PC-3 (cell line): Measurements from ENCODE around the gene SLC22A4. TPM values are rescaled to one million over a fixed set of nuclear protein-coding genes. Genes with fewer than 3 reads are reported as not detected.

ENCODE experiments used
- ATAC-seq: fragments of 200-7000 bp; cut with Tn5 transposase; 2 replicates; pipeline ENCODE4 v1.9.1; 2020; ENCODE audit warnings: mild to moderate bottlenecking, moderate library complexity
- BruUV-seq: library from RNA; stranded (reverse); fragments of 400-500 nt; replicated peaks from 2 replicates; lab custom pipeline; 2021; lab: Mats Ljungman, UMichigan
- CTCF ChIA-PET: fragments of 300-600 bp; sonication (Branson Sonifier 250); formaldehyde crosslinking; loops from one replicate; lab custom pipeline; 2022; ENCODE audit warnings: antibody characterized with exemption; lab: Charles Lee
- POLR2A ChIA-PET: fragments of 300-600 bp; sonication (Branson Sonifier 250); formaldehyde crosslinking; loops from one replicate; lab custom pipeline; 2022; ENCODE audit warnings: antibody characterized with exemption; ENCODE audit not compliant: unreplicated experiment; lab: Charles Lee
- DNase-seq: peaks from one replicate; pipeline ENCODE4 v3.0.0-alpha.2; 2015
- H2AFZ ChIP-seq: fragments of 300-600 bp; sonication (generic); 2 replicates; pipeline ENCODE4 v1.6.0; 2016; ENCODE audit warnings: antibody characterized with exemption, low read length
- H3F3A ChIP-seq: fragments of 300-600 bp; sonication (generic); one replicate; pipeline ENCODE4 v1.6.0; 2017; ENCODE audit warnings: antibody characterized with exemption, low read length, control low read depth, mild to moderate bottlenecking; ENCODE audit not compliant: unreplicated experiment
- H3K27ac ChIP-seq: fragments of 300-600 bp; sonication (generic); 2 replicates; pipeline ENCODE4 v1.5.1; 2016; ENCODE audit warnings: mild to moderate bottlenecking, low read length
- H3K27me3 ChIP-seq: fragments of 300-600 bp; sonication (generic); 2 replicates; pipeline ENCODE4 v1.6.1; 2016; ENCODE audit warnings: low read length, mixed read lengths
- H3K36me3 ChIP-seq: fragments of 300-600 bp; sonication (generic); 2 replicates; pipeline ENCODE4 v1.6.1; 2016; ENCODE audit warnings: low read depth, mixed run types, low read length, mixed read lengths
- H3K4me1 ChIP-seq: fragments of 300-600 bp; sonication (generic); 2 replicates; pipeline ENCODE4 v1.5.1; 2016; ENCODE audit warnings: low read length; ENCODE audit not compliant: insufficient read depth
- H3K4me2 ChIP-seq: fragments of 300-600 bp; sonication (generic); 2 replicates; pipeline ENCODE4 v1.6.0; 2016; ENCODE audit warnings: low read length
- H3K4me3 ChIP-seq: fragments of 300-600 bp; sonication (generic); 2 replicates; pipeline ENCODE4 v1.5.1; 2016; ENCODE audit warnings: mild to moderate bottlenecking, low read length, mixed read lengths
- H3K79me2 ChIP-seq: fragments of 300-600 bp; sonication (generic); 2 replicates; pipeline ENCODE4 v1.6.1; 2017; ENCODE audit warnings: low read length, mixed read lengths
- H3K9ac ChIP-seq: fragments of 300-600 bp; sonication (generic); 2 replicates; pipeline ENCODE4 v1.6.0; 2016; ENCODE audit warnings: mild to moderate bottlenecking, low read length
- H3K9me2 ChIP-seq: fragments of 300-600 bp; sonication (generic); replicated peaks from 2 replicates; pipeline ENCODE4 v1.6.1; 2016; ENCODE audit warnings: mixed run types, low read length, mixed read lengths
- H3K9me3 ChIP-seq: fragments of 300-600 bp; sonication (generic); 2 replicates; pipeline ENCODE4 v1.6.1; 2016; ENCODE audit warnings: low read length, mixed read lengths
- H4K20me1 ChIP-seq: fragments of 300-600 bp; sonication (generic); 2 replicates; pipeline ENCODE4 v1.6.1; 2016; ENCODE audit warnings: low read length, mixed read lengths
- EZH2 ChIP-seq: fragments of 300-600 bp; sonication (generic); IDR thresholded peaks from one replicate; pipeline ENCODE4 v1.6.1; 2017; ENCODE audit warnings: antibody characterized with exemption, mild to moderate bottlenecking, low read length; ENCODE audit not compliant: unreplicated experiment
- EZH2phosphoT487 ChIP-seq: fragments of 300-600 bp; sonication (generic); IDR thresholded peaks from 2 replicates; pipeline ENCODE4 v1.6.1; 2018; ENCODE audit warnings: mild to moderate bottlenecking, antibody characterized with exemption, low read length, borderline replicate concordance
- intact Hi-C: fragments of 100-400 bp; cut with micrococcal nuclease; formaldehyde crosslinking; loops from 2 replicates; pipeline ENCODE4 v1.9.0; 2023
- total RNA-seq: library from RNA; depleted of rRNA; stranded (reverse); fragments of >200 nt; gene quantifications from 2 replicates; pipeline ENCODE4 v1.2.3, GENCODE V29; 2014
- TF ChIP-seq, protein P1 (sequence below): fragments of 300-600 bp; sonication (generic); conservative IDR thresholded peaks from 2 replicates; pipeline ENCODE4 v1.5.1; 2017; ENCODE audit warnings: antibody characterized with exemption, low read depth, mild to moderate bottlenecking, low read length

Gene SLC22A4
- total RNA-seq, 1 experiment from 2014 or later: 3.4 TPM

DNA sequence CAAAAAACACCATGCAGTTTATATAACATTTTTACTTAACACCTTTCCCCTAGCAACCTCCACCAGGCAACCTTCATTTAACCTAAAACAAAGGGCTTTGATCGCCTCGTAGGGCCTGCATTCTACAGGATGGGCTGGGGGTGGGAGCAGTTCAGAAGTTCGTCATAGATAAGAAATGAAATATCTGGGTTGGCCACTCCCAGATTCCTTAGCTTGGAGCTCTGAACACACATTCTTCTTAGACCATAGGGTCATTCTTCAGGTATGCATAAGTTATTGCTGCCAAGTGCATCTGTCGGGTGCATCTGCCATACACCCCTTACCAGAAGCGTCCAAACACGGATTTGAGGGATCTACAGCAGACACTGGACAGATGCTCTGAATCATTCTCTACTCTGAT lies 71.0 kb downstream of the SLC22A4 start:
- no peaks in the 10 kb centered on the region for H3K36me3 ChIP-seq
- no peaks in the 10 kb centered on the region for H3K9me2 ChIP-seq
- H3K4me3 ChIP-seq: no peak overlapping the region
- no peaks in the 10 kb centered on the region for H4K20me1 ChIP-seq
- no peaks in the 10 kb centered on the region for H3K27me3 ChIP-seq
- ChIA-PET CTCF (no interaction called here), POLR2A (interaction anchor here (0.6 kb wide), 1 partner anchor 312 kb away, joined by 3 read pairs; no protein-coding TSS in a partner anchor)
- peaks cover 5% of the 10 kb centered on the region for H3F3A ChIP-seq
- TF ChIP-seq EZH2phosphoT487 (no peak), EZH2 (no peak)
- no TSS peak for BruUV-seq
- peaks cover 10% of the 10 kb centered on the region for H3K79me2 ChIP-seq
- ATAC-seq (peak; percentile 4), DNase-seq (peak; percentile 74)
- H3K9me3 ChIP-seq: no peaks in the 10 kb centered on the region
- intact Hi-C loops: no loop called here
- H2AFZ ChIP-seq: no peak overlapping the region
- H3K4me1 ChIP-seq: peaks cover 39% of the 10 kb centered on the region
- H3K27ac ChIP-seq: peak overlapping the region; percentile 44
- no peak overlapping the region for H3K9ac ChIP-seq
- peak overlapping the region; percentile 37; the same call in 1 of the 2 replicates for H3K4me2 ChIP-seq

DNA sequence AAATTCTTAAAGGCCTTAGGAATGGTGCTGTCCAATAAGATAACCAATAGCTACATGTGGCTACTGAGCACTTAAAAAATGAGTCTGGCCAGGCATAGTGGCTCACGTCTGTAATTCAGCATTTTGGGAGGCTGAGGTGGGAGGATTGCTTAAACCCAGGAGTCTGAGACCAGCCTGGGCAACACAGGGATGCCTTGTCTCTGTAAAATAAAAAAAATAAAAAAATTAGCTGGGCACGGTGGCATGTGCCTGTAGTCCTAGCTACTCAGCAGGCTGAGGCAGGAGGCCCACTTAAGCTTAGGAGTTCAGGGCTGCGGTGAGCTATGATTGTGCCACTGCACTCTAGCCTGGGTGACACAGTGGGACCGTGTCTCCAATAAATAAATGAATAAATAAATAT lies 74.0 kb downstream of the SLC22A4 start:
- POLR2A ChIA-PET: no interaction called here
- no peak overlapping the region for H3K27ac ChIP-seq
- no TSS peak for BruUV-seq
- no peak overlapping the region for H3K4me2 ChIP-seq
- no peak overlapping the region for H3K4me3 ChIP-seq
- TF ChIP-seq EZH2: no peak
- TF ChIP-seq, protein P1, sequence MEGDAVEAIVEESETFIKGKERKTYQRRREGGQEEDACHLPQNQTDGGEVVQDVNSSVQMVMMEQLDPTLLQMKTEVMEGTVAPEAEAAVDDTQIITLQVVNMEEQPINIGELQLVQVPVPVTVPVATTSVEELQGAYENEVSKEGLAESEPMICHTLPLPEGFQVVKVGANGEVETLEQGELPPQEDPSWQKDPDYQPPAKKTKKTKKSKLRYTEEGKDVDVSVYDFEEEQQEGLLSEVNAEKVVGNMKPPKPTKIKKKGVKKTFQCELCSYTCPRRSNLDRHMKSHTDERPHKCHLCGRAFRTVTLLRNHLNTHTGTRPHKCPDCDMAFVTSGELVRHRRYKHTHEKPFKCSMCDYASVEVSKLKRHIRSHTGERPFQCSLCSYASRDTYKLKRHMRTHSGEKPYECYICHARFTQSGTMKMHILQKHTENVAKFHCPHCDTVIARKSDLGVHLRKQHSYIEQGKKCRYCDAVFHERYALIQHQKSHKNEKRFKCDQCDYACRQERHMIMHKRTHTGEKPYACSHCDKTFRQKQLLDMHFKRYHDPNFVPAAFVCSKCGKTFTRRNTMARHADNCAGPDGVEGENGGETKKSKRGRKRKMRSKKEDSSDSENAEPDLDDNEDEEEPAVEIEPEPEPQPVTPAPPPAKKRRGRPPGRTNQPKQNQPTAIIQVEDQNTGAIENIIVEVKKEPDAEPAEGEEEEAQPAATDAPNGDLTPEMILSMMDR: no peak
- no peak for TF ChIP-seq EZH2phosphoT487
- H2AFZ ChIP-seq: no peak overlapping the region
- H3K9me3 ChIP-seq: no peaks in the 10 kb centered on the region
- H3K9ac ChIP-seq: no peak overlapping the region
- no peak for ATAC-seq
- H3K79me2 ChIP-seq: peaks cover 40% of the 10 kb centered on the region
- intact Hi-C loops: no loop called here
- peaks cover 5% of the 10 kb centered on the region for H3F3A ChIP-seq
- DNase-seq: no peak
- CTCF ChIA-PET: no interaction called here
- H4K20me1 ChIP-seq: no peaks in the 10 kb centered on the region
- no peaks in the 10 kb centered on the region for H3K36me3 ChIP-seq
- no peaks in the 10 kb centered on the region for H3K27me3 ChIP-seq
- H3K9me2 ChIP-seq: no peaks in the 10 kb centered on the region
- peaks cover 55% of the 10 kb centered on the region for H3K4me1 ChIP-seq

DNA sequence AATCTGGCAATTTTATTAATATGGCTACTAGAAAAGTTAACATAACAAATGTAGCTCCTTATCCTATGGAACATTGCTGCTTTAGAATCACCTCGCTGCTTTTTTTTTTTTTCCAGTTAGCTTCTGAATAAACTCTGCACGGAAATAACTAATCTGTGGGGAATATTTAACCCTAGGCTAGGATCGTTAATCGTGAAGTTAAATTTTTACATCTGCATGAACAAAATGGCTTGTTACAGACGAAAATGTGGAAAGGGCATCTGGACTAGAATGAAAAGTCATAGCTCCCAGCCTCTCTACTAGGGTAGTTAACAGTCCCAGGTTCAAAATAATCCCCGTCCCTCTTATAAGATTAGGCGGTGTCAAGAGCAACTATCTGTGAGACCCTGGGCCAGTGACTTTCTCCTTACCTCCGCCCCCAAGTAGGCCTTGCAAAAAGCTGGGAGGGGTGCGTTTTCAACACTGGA lies 74.8 kb downstream of the SLC22A4 start:
- DNase-seq (no peak), ATAC-seq (no peak)
- Histone ChIP-seq H3K4me2 (peak overlapping the region; percentile 97), H3K4me3 (peak overlapping the region; percentile 97), H3K9me2 (no peaks in the 10 kb centered on the region), H4K20me1 (no peaks in the 10 kb centered on the region), H3K4me1 (peaks cover 48% of the 10 kb centered on the region), H3K27ac (peak overlapping the region; percentile 51), H3F3A (peaks cover under 1% of the 10 kb centered on the region), H3K27me3 (no peaks in the 10 kb centered on the region), H2AFZ (peak overlapping the region; percentile 98), H3K9me3 (no peaks in the 10 kb centered on the region), H3K36me3 (no peaks in the 10 kb centered on the region), H3K9ac (peak overlapping the region; percentile 77), H3K79me2 (peaks cover 48% of the 10 kb centered on the region)
- POLR2A ChIA-PET: interaction anchor here (0.7 kb wide), 2 partner anchors 75 to 78 kb away, joined by 3 to 4 read pairs; partner anchors contain the start of gene SLC22A4
- BruUV-seq: TSS peak; percentile 75
- CTCF ChIA-PET: interaction anchor here (0.8 kb wide), 1 partner anchor 9 kb away, joined by 3 read pairs; no protein-coding TSS in a partner anchor
- intact Hi-C loops: no loop called here
- no peak for TF ChIP-seq EZH2phosphoT487
- no peak for TF ChIP-seq EZH2
- TF ChIP-seq, protein P1: no peak
